ENCODE measurements around the gene CAP2.

CAP2 gene, protein sequence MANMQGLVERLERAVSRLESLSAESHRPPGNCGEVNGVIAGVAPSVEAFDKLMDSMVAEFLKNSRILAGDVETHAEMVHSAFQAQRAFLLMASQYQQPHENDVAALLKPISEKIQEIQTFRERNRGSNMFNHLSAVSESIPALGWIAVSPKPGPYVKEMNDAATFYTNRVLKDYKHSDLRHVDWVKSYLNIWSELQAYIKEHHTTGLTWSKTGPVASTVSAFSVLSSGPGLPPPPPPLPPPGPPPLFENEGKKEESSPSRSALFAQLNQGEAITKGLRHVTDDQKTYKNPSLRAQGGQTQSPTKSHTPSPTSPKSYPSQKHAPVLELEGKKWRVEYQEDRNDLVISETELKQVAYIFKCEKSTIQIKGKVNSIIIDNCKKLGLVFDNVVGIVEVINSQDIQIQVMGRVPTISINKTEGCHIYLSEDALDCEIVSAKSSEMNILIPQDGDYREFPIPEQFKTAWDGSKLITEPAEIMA

DNA sequence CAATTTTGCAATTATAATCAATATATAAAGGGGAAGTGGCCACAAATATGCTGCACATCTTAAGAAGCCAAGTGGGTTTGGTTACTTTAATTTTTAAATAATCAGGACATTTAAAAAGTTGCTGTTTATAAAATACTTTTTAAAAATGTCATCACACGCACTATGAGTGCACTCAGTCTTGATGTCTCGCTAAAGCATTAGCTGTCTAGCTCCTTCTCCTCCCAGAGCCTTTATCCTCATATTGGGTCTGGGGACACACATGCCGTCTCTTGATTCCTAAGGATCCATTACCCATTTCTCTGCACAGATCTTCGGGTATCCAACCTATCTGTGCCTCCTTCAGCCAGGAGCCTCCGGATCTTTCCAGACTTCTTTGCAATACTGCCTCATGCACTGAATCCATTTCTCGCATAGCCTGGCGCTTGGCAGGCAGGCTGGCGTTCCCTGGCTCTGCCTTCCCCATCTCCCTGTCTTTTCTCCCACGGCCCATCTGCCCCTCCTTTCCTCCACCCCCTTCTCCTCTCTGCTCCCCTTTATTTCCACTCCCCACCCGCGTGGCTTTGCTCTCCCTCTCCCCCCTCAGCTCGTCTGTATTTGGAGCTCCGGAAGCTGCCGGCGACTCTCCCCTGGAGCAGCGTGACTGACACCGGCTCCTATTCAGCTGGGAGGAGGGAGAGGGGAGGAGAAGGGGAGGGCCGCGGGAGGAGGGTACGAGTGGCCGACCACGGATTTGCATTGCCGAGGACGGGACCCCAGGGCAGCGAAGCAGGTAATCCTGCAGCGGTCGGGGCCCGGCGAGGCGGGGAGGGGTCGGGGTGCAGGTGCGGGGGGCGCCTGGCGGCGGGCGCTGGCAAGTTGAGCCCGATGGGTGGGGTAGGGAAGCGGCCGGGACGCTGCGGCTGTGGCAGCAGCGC, at the start of gene CAP2:
Gene CAP2 (plus strand): TSS at position 618 of the 914 bp plus-strand sequence. CDS start 27,961 bp downstream, outside the sequence.
- no peak for DNase-seq

DNA sequence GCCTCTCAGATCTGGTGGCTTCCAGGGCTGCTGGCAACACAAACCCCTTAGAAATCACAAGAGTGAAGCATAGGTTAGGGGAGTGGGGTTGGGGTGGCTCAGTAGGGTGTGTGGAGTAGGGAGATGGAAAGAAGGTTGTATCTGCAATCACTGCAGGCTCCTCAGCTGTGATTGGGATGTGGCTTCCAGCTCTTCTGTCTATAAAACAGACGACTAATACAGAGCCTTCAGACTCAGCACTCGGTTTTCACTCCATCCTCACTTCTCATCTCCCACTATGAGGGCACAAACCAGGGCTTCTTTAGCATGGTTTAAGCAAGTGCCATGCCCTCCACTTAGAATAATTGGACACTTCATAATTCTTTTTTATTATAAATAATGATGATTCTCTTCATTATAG, 46.4 kb upstream of the CAP2 start:
- no peak for DNase-seq

DNA sequence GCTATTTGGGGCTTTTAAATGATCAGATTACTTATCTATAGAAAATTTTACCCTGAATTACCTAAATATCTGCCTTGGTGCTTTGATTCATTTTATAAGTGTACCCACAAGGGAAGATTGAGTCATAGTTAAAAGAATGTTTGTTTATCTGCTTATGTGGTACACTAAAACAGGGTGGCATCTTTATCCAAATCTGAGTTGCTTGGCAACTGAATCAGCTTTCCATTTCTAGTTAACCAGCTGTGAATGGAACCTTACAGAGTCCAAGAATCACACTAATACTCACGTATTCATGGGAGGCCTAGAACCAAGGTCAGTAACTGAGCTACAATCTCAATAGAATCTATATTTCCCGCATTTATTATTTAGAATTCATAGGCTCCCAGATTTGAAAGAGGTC, 44.0 kb upstream of the CAP2 start:
- DNase-seq = no peak

DNA sequence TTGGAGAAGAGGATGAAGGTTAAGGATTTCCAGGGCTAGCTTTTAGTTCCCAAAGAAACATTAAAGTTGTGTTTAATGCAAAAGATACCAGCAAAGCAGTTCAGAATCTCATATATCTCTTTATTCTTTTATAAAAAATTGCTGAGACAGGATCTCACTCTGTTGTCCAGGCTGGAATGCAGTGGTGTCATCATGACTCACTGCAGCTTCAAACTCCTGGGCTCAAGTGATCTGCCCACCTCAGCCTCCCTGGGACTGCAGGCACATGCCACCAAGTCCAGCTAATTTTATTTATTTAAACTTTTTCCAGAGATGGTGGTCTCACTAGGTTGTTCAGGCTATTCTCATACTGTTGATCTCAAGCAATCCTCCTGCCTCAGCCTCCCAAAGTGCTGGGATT, 41.1 kb upstream of the CAP2 start:
- no peak for DNase-seq

DNA sequence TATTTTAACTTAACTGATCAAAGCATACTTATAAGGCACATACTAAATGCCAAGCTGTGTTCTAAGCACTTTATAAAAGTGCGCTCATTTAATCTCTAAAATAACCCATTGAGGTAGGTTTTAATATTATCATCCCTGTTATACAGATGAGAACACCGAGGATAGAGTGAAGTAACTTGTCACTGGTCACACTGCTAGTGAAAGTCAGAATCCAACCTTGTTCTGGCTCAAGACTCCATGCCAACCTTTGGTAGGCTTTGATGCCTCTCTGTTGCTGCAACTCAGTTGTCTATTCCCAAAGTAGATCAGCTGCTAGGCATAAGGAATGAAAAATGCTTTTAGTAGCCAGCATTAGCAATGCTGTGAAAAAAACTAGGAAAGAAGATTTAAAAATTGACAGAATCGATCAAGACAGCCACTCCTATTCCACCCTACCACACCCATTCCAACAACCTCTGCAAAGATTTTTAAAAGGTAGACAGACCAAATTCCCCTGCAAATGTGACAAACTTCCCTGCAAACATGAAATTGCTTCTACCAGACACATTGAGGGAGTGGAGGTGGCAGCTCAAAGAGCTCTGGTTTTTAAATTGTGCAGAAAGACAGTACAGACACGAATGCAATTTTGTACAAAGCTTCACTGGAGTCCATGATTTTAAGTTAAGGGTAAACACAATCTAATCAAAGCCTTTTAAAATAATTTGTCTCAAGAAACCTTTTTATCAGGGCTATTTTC, 39.8 kb upstream of the CAP2 start:
- DNase-seq = no peak

DNA sequence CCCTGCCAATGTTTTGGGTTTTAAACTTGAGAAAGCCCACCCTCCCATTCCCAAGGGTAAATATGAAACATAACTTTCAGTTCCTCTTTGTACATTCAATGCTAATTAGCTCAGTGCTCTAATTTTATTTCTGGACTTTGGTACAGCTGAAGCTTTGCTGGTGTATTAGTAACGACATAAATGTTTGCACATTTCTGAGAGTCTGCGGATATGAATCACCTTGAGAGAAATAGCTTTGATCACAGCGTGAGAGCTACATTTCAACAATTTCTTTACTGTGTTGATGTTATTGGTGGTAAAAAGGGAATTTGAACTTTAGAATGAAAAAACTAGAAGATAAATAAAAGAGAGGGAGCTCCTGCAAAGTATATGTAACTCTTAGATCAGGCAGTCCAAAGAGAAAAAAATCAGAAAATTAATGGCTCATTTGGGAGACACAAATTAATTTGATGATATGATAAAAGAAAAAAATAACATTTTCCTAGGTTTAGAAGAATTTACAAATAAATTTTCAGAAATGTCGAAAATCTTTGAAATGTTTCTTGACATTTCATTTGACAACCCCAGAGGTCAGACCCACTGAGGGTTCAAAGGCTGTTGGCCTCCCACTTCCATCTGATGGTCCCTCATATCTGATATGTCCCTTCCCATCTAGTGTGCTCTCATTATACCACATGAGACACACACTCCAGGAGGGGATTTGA, 38.5 kb upstream of the CAP2 start:
- DNase-seq = no peak

DNA sequence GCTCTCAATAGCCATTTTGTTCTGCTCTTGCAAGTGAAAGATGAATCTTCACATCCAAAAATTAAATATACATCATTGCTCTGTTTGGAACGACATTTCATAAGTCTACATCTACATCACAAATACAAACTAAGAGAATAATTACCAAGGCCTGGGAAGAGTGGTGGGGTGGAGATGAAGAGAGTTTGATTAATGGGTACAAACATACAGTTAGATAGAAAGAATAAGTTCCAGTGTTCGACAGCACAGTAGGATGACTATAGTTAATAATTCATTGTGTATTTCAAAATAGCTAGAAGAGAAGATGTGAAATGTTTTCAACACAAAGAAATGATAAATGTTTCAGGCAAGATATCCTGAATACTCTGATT, 38.0 kb upstream of the CAP2 start:
- DNase-seq = no peak

DNA sequence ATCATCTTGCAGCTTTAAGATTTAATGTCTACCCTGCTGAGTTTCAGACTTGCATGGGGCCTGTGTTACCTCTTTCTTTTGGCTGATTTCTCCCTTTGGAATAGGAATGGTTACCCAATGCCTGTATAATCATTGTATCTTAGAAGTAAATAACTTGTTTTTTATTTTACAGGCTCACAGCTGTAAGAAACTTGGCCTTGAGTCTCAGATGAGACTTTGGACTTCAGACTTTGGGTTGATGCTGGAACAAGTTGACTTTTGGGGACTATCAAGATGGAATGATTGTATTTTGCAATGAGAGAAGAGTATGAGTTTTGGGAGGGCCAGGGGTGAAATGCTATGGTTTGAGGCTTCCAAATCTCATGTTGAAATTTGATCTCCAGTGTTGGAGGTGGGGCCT, 34.9 kb upstream of the CAP2 start:
- DNase-seq = no peak

DNA sequence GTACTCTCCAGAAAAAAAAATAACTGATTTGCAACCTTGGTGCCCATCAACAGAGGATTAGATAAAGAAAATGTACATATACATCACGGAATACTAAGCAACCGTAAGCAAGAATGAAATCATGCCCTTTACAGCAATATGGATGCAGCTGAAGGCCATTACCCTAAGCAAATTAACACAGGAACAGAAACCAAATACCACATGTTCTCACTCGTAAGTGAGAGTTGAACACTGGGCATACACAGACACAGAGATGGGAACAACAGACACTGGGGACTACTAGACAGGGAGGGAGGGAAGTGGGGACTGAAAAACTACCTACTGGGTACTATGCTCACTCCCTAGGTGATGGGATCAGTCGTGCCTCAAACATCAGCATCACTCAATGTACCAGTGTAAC, 32.8 kb upstream of the CAP2 start:
- DNase-seq = no peak

DNA sequence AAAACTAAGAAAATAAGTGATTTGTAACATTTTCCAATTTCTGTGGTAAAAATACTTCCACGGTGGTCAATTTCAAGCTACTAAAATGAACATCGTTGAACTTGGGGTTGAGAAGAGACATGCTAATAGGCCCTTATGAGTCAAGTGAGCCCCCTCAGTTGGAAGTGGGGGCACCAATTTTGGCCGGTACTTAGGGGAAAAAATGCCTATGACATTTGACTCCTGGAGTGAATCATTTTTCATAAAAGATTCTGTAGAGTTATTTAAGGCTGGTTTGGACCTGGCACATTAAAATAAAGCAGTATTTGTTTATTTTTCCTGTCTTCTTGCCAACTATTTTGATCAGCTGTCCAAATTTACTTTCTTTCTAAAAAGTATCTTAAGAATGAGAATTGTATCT, 32.4 kb upstream of the CAP2 start:
- DNase-seq = no peak

DNA sequence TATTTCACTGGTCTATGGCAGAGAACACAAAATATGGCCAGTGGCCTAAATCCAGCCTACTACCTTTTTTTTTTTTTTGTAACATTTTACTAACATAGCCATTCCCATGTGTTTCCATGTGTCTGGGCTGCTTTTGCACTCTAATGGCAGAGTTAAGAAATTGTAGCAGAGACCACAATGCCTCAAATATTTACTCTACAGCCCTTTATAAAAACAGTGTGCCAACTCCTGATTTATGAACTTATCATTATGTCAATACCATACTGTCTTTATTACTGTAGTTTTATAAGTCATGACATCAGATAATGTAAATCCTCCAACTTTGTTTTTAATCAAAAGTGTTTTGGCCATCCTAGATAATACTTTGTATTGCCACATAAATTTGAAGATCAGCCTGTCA, 27.4 kb upstream of the CAP2 start:
- no peak for DNase-seq

DNA sequence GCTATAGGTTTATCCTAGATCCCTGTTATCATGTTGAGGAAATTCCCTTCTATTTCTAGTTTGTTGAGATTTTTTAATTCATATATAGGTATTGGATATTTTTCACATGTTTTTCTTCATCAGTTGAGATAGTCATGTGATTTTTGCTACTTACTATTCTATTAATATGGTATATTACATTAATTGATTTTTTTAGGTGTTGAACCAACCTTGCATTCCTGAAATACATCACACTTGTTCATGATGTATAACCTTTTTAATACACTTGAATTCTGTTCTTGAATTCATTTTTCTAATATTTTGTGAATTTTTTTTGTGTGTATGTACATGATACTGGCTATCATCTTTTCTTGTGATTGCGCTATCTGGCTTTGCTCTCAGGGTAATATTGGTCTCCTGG, 25.5 kb upstream of the CAP2 start:
- no peak for DNase-seq

DNA sequence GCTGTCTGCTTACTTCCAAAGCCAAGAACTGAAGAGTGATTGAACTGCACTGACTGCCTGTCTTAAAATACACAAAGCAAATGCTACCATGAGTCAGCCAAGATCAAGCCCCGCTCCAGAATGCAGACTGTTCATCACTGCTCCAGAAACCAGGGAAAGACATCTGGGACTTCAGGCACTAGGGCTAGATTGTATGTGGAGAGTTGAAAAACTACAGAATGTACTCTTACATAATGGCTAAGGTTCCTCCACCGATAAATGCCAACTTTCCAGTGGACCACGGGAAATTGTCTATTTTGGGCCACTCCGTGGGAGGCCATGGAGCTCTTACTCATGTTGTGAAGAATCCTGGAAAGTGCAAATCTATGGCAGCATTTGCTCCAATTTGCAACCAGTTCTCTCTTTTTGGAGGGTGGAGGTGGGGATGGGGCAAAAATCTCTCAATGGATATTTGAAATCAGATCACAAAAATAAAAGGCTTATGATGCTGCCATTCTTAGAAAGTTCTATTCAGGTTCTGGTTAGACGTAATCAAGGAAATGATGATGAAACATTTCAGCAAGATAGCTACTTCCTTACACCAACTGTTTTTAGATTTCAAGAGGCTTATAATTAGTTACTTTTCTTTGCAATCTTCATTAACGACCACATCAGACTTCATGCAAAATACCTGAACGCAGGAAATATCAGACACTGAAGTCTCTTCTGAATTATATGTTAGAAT, 11.8 kb upstream of the CAP2 start:
- DNase-seq = peak; percentile 1

DNA sequence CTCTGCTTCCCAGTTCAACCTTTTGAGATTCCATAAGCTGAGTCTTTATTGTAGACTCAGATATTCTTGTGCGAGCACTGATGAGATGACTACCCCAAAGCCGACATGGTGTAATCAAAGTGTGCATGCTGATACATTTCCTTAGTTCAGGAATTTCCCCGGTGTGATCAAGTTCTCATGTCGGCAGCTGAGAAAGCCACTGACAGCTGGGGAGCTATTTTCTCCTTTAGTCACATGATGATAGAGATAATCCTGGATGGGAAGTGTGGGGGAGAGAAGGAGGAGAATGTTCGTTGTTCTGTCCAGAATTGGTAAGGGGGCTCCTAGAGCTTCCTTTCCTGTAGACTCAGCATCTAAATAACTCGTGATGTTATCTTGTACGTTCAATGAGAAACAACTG, 7.7 kb upstream of the CAP2 start:
- no peak for DNase-seq

DNA sequence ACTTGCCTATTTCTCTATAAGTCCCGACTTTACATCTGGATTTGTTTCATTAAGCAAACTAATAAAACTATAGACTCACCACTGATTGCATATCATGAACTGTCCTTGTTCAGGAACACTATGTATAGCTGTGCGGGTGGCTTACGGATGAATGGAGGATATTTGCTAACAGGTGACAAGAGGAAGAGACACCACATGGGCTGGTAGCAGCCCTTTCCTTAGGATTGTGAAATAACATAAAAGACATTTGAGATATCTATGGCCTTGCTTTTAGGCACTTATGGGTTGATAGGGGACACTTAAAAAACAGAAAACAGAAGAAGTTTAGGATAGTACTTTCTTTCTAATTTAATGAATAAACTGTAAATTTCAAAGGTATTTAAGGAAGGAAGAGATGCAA, 5.0 kb upstream of the CAP2 start:
- no peak for DNase-seq

DNA sequence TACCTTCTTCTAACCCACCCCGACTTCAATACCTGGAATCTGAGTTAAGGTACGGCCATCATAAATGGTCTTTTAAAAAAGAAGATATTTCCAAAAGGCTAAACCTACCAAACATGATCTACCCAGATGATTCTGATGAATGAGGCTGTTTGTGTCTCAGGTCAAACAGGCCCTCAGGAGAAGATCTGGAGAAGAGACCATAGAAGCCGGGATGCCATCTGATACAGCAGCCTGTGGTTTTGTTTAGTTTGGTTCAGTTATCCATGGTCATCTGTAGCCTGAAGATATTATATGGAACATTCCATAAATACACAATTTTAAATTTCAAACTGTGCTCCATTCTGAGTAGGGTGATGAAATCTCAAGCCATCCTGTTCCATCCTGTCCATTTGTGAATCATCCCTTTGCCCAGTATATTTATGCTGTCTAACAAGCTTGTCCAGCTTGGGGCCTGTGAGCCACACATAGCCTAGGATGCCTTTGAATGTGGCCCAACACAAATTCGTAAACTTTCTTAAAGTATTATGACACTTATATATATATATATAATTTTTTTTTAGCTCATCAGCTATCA, 4.0 kb upstream of the CAP2 start:
- no peak for DNase-seq

DNA sequence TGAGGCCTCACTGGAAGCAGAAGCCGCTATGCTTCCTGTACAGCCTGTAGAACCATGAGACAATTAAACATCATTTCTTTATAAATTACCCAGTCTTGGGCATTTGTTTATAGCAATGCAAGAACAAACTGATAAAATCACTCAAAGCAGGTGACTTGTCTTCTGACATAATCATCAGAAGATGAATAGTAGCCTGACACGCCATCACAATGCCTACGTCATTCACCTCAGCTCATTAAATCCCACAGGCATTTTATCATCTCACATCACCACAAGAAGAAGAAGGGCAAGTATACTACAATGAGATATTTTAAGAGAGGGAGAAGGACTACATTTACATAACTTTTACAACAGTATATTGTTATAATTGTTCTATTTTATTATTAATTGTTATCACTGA, 3.1 kb upstream of the CAP2 start:
- DNase-seq = no peak

DNA sequence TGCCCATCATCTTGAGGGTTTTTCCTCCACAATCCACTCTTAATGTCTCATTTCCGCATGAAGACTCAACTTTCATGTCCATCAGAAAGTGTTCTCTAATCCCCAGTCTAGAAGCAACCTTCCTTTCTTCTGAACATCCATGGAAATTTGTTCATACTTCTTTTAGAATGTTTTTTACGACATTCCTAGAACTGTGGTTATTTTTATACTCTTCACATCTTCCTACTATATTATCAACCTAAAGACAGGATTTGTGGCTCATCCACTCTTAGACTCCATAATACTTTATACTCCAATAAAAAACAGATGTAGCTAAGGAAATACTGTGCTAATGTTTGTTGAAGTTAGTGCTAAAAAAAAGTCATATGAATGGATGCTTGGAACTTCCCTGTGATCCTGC, 1.4 kb upstream of the CAP2 start:
- no peak for DNase-seq

DNA sequence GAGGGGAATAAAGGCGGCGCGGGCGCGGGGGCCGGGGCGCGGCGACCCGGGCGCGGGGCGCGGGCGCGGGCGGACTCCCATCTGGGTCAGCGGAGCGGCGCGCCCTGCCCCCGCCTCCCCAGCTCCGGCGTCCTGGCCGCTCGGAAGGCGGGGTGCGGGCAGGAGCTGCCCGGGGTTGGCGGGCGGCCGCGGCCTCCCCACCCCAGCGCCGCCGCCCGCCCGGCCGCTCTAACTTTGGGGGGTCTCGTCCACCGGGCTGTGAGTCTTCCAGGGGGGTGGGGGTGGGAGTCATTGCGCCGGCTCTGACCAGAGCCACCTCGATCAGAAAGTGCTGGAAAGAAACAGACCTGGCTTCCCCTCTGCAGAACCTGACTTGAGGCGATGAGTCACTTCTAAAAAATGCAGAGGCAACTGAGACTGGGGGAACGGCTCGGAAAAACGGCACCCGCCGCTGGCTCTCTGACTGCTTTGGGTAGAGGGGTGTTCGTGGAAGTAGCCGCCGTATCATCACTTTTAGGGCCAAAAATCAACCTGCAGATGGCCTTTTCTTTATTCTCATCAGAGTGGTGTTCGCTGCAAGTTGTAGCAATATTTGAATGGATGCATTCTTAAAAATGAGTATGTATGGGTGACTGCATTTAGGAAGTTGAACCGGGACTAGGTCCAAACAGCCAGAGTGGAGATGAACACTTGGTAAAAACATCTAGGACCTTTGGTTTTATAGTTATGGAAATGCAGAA, 667 bp downstream of the CAP2 start:
- no peak for DNase-seq

DNA sequence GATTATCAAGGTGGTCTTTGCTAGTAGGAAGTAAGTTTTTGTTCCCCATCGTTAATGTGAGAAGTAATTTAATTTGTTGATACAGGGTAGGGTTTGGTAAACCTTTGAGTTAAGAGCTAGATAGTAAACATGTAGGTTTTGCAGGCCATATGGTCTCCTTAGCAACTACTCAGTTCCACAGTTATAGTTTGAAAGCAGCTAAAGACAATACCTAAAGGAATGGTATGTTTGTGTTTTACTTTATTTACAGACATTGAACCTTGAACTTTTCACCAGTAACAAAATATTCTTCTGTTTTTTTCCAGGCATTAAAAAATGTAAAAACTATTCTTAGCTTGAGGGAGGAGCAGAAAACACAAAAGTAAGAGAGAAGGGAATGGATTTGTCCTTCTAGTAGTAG, 1.7 kb downstream of the CAP2 start:
- no peak for DNase-seq

DNA sequence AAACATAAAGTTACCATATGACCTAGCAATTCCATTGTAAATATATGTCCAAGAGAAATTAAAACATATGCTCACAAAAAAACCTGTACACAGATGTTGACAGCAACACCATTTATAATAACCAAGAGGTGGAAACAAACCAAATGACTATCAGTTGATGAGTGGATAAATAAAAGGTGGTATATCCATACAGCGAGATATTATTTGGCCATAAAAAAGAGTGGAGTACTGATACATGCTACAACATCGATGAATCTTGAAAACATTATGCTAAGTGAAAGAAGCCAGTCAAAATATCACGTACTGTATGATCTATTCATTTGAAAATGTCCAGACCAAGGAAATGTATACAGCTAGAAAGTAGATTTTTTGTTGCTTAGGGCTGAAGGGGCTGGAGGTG, 2.9 kb downstream of the CAP2 start:
- no peak for DNase-seq

All from inflammatory macrophage treated with lipopolysaccharide for 4 hours (primary cell).